Endothelial cell of umbilical vein (primary cell): ENCODE measurements around the gene NGF. TPM values are rescaled to one million over a fixed set of nuclear protein-coding genes. Genes with fewer than 3 reads are reported as not detected.

ENCODE experiments used
- BruUV-seq: library from RNA; stranded (reverse); fragments of 400-500 nt; replicated peaks from 2 replicates; lab custom pipeline; 2021; lab: Mats Ljungman, UMichigan
- CTCF ChIA-PET: fragments of 300-600, 350-600 bp; sonication (Branson Sonifier 250); formaldehyde crosslinking; loops from one replicate; lab custom pipeline; 2021; ENCODE audit warnings: antibody characterized with exemption, inconsistent platforms; lab: Charles Lee
- POLR2A ChIA-PET: fragments of 300-600, 350-600 bp; sonication (Branson Sonifier 250); formaldehyde crosslinking; loops from one replicate; lab custom pipeline; 2021; ENCODE audit warnings: antibody characterized with exemption, inconsistent platforms; lab: Charles Lee
- DNase-seq: peaks from one replicate; pipeline ENCODE4 v3.0.0-alpha.2; 2011; ENCODE audit warnings: low read depth, low spot score
- FAIRE-seq: peaks from 2 replicates; lab custom pipeline; 2011; peaks lifted over from hg19 to GRCh38; lab: Jason Lieb, UNC
- H2AFZ ChIP-seq: 2 replicates; pipeline ENCODE4 v1.6.0; 2012; ENCODE audit warnings: low read depth, low read length, control low read depth, inconsistent platforms
- H3K27ac ChIP-seq: 2 replicates; pipeline ENCODE4 v1.5.1; 2011; ENCODE audit warnings: low read depth, mild to moderate bottlenecking, control low read depth, low read length, moderate library complexity; ENCODE audit not compliant: insufficient read depth
- H3K27me3 ChIP-seq, 2 experiments: 2 replicates each; pipeline versions ENCODE4 v1.6.0 to v1.6.1; 2011; ENCODE audit warnings: low read length in 2 of 2, mixed read lengths in 1 of 2; ENCODE audit not compliant: control insufficient read depth in 2 of 2, insufficient read depth in 2 of 2
- H3K36me3 ChIP-seq, 2 experiments: 2 replicates in 1 of 2; 3 replicates in 1 of 2; pipeline ENCODE4 v1.5.1; 2011; ENCODE audit warnings: low read length in 2 of 2, mild to moderate bottlenecking in 1 of 2, moderate library complexity in 1 of 2; ENCODE audit not compliant: control insufficient read depth in 2 of 2, insufficient read depth in 2 of 2; ENCODE audit errors: extremely low read depth in 1 of 2
- H3K4me1 ChIP-seq: 3 replicates; pipeline ENCODE4 v1.5.1; 2011; ENCODE audit warnings: mild to moderate bottlenecking, low read length; ENCODE audit not compliant: control insufficient read depth, insufficient read depth; ENCODE audit errors: extremely low read depth
- H3K4me2 ChIP-seq: 2 replicates; pipeline ENCODE4 v1.6.1; 2011; ENCODE audit warnings: low read length, control low read depth, mixed read lengths; ENCODE audit not compliant: insufficient read depth
- H3K4me3 ChIP-seq, 3 experiments: fragments of 200-600 bp in 1 of 3; sonication (generic), shearing (Covaris generic) in 1 of 3; replicated peaks in 1 of 3; 2 replicates each; pipeline ENCODE4 v1.5.1; 2011 to 2016; ENCODE audit warnings: control low read depth in 3 of 3, low read length in 3 of 3, mild to moderate bottlenecking in 2 of 3, inconsistent platforms in 1 of 3, low read depth in 1 of 3, moderate library complexity in 1 of 3; ENCODE audit not compliant: insufficient read depth in 1 of 3
- H3K79me2 ChIP-seq: 2 replicates; pipeline ENCODE4 v1.6.0; 2012; ENCODE audit warnings: low read length, inconsistent platforms; ENCODE audit not compliant: control insufficient read depth, insufficient read depth
- H3K9ac ChIP-seq: replicated peaks from 2 replicates; pipeline ENCODE3; 2011; ENCODE audit warnings: low read length, control low read depth; ENCODE audit not compliant: insufficient read depth; ENCODE audit errors: extremely low read depth
- H3K9me1 ChIP-seq: replicated peaks from 3 replicates; pipeline ENCODE4 v1.6.0; 2011; ENCODE audit warnings: mild to moderate bottlenecking, low read length; ENCODE audit not compliant: control insufficient read depth, insufficient read depth; ENCODE audit errors: extremely low read depth
- H3K9me3 ChIP-seq: replicated peaks from 2 replicates; pipeline ENCODE4 v1.5.1; 2012; ENCODE audit warnings: low read length, inconsistent platforms; ENCODE audit not compliant: control insufficient read depth, insufficient read depth
- H4K20me1 ChIP-seq: replicated peaks from 2 replicates; pipeline ENCODE3; 2011; ENCODE audit warnings: mild to moderate bottlenecking, low read length; ENCODE audit not compliant: control insufficient read depth, insufficient read depth; ENCODE audit errors: extremely low read depth
- CTCF ChIP-seq, 2 donors: IDR thresholded peaks; 1 replicate in 1 of 2; 2 replicates in 1 of 2; pipeline ENCODE4 v1.5.1; 2011; ENCODE audit warnings: low read length in 2 of 2, mild to moderate bottlenecking in 2 of 2, moderate library complexity in 2 of 2, control low read depth in 1 of 2, inconsistent platforms in 1 of 2, low read depth in 1 of 2; ENCODE audit not compliant: insufficient read depth in 1 of 2; ENCODE audit errors: extremely low read depth in 1 of 2
- EZH2 ChIP-seq: IDR thresholded peaks from 2 replicates; pipeline ENCODE4 v1.6.1; 2012; ENCODE audit warnings: borderline replicate concordance, low read depth, mild to moderate bottlenecking, moderate library complexity, low read length, inconsistent platforms; ENCODE audit not compliant: severe bottlenecking
- FOS ChIP-seq: IDR thresholded peaks from 2 replicates; pipeline ENCODE4 v1.6.1; 2011; ENCODE audit warnings: mild to moderate bottlenecking, low read length, moderate library complexity, borderline replicate concordance; ENCODE audit not compliant: insufficient read depth
- GATA2 ChIP-seq: IDR thresholded peaks from 2 replicates; pipeline ENCODE4 v1.7.0; 2011; ENCODE audit warnings: low read depth, mild to moderate bottlenecking, moderate library complexity, mixed read lengths, low read length; ENCODE audit not compliant: insufficient read length, insufficient read depth
- JUN ChIP-seq: IDR thresholded peaks from 2 replicates; pipeline ENCODE4 v1.6.1; 2011; ENCODE audit warnings: borderline replicate concordance, low read depth; ENCODE audit not compliant: insufficient read length, insufficient read depth
- MAX ChIP-seq: IDR thresholded peaks from 2 replicates; pipeline ENCODE4 v1.6.1; 2011; ENCODE audit not compliant: insufficient read depth, insufficient read length
- MYC ChIP-seq: IDR thresholded peaks from one replicate; pipeline ENCODE4 v1.6.1; 2011; ENCODE audit warnings: mild to moderate bottlenecking, low read depth, low read length
- POLR2A ChIP-seq: IDR thresholded peaks from 2 replicates; pipeline ENCODE4 v1.6.1; 2012; ENCODE audit warnings: low read depth, mild to moderate bottlenecking, control low read depth, low read length
- POLR2AphosphoS5 ChIP-seq: IDR thresholded peaks from 2 replicates; pipeline ENCODE4 v1.6.1; 2012; ENCODE audit warnings: low read depth, mild to moderate bottlenecking, control low read depth, low read length, moderate library complexity; ENCODE audit not compliant: insufficient read depth
- dilution Hi-C: fragments of 300-500 bp; cut with MboI; formaldehyde crosslinking; loops from one replicate; pipeline ENCODE4 v1.15.0; 2019; ENCODE audit warnings: low sequenced_read_pairs; ENCODE audit not compliant: extremely low pct_ligation_motif_present
- intact Hi-C: fragments of 100-400 bp; cut with micrococcal nuclease; formaldehyde crosslinking; loops from one replicate; pipeline ENCODE4 v1.10.0; 2022
- polyA plus RNA-seq, 4 experiments: library from polyadenylated mRNA; depleted of rRNA in 3 of 4; stranded (reverse) in 3 of 4; unstranded in 1 of 4; fragments of >200 nt; gene quantifications; 2 replicates each; pipeline versions ENCODE4 v1.2.1 to v1.2.3, GENCODE V29; 2011 to 2012; ENCODE audit warnings: missing spikeins in 1 of 4
- total RNA-seq: library from RNA; stranded (reverse); gene quantifications from 2 replicates; pipeline ENCODE4 v1.2.3, GENCODE V29; 2021

Gene NGF
- total and polyA plus RNA-seq, 2 donors (not counting 3 experiments of a cell fraction or from before 2014, with no cell fraction given) = not detected

GRCh38 chr1:115240297-115240696 lies 97.8 kb downstream of the NGF start:
- ChIA-PET POLR2A (no interaction called here), CTCF (no interaction called here)
- H3K9me1 ChIP-seq = no peaks in the 10 kb centered on the region
- H3K9me3 ChIP-seq = no peaks in the 10 kb centered on the region
- no peaks in the 10 kb centered on the region for H4K20me1 ChIP-seq
- no peak overlapping the region for H3K4me3 ChIP-seq
- no peak overlapping the region for H2AFZ ChIP-seq
- no peaks in the 10 kb centered on the region for H3K36me3 ChIP-seq
- no peaks in the 10 kb centered on the region for H3K79me2 ChIP-seq
- intact Hi-C loops = no loop called here
- DNase-seq (no peak), FAIRE-seq (no peak)
- H3K27ac ChIP-seq = no peak overlapping the region
- TF ChIP-seq EZH2 (no peak), MYC (no peak)
- no peak overlapping the region for H3K4me2 ChIP-seq
- no peaks in the 10 kb centered on the region for H3K4me1 ChIP-seq
- BruUV-seq = no TSS peak
- dilution Hi-C loops = no loop called here
- H3K27me3 ChIP-seq = no peaks in the 10 kb centered on the region
- no peak overlapping the region for H3K9ac ChIP-seq

- no peak overlapping the region for H3K4me2 ChIP-seq
- intact Hi-C loops = no loop called here
- H3K9ac ChIP-seq = no peak overlapping the region
These were observed 98.6 kb downstream of the NGF start for GRCh38 chr1:115239426-115239825.

More at GRCh38 chr1:115239426-115239825, 98.6 kb downstream of the NGF start:
- POLR2A ChIA-PET = no interaction called here
- Histone ChIP-seq H3K4me3 (no peak overlapping the region), H3K4me1 (no peaks in the 10 kb centered on the region), H4K20me1 (no peaks in the 10 kb centered on the region), H3K27me3 (no peaks in the 10 kb centered on the region), H2AFZ (no peak overlapping the region), H3K9me3 (no peaks in the 10 kb centered on the region), H3K9me1 (no peaks in the 10 kb centered on the region), H3K36me3 (no peaks in the 10 kb centered on the region), H3K27ac (no peak overlapping the region), H3K79me2 (no peaks in the 10 kb centered on the region)
- no peak for DNase-seq
- CTCF ChIA-PET = no interaction called here
- BruUV-seq = no TSS peak
- dilution Hi-C loops = no loop called here
- TF ChIP-seq EZH2 = no peak
- TF ChIP-seq MAX = no peak
- no peak for TF ChIP-seq POLR2AphosphoS5
- no peak for TF ChIP-seq JUN
- no peak for TF ChIP-seq CTCF (IDR thresholded peaks at IDR 0.05; ENCODE audit: extremely low read depth in 1 of 2, insufficient read depth in 1 of 2, low read depth in 1 of 2, low read length in 2 of 2)
- TF ChIP-seq FOS = no peak
- no peak for TF ChIP-seq MYC
- TF ChIP-seq POLR2A = no peak
- no peak for TF ChIP-seq GATA2
- FAIRE-seq = no peak
